Measurements from ENCODE around the gene FCRL5.

The FCRL5 gene

DNA sequence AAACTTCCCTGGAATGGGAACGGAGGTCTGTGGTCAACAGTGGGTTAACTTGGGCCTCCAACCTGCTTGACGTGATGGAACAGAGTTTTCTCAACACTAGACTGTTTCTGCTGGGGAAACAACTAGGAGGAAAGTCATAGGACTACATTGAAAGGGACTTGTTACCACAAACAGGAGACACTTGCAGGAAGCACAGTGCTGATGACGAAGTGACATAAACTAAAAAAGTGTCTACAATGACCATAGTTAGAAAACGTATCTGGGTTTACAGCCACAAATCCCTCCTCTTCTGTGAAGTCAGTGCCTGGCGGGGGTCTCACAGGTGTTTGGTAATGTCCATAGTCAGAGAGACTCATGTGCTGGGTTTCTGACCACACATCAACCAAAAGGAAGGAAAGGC lies 86.3 kb downstream of the FCRL5 start:
- no peak for TF ChIP-seq POLR2A (IDR thresholded peaks at IDR 0.05; ENCODE audit: low read depth, low read length)
- no peak for FAIRE-seq
- no peak for DNase-seq (ENCODE audit: insufficient read length, low spot score)

All from H54 (cell line).